ENCODE measurements around the gene PRR35.

- no peak for TF ChIP-seq CTCF (IDR thresholded peaks at IDR 0.05; ENCODE audit: low read depth, low read length, missing input control)
- TF ChIP-seq FOXA1 (IDR thresholded peaks at IDR 0.05) = no peak
- TF ChIP-seq EGR1 (IDR thresholded peaks at IDR 0.05; ENCODE audit: low read depth in 2 of 2) = no peak
- no peak for TF ChIP-seq YY1 (IDR thresholded peaks at IDR 0.05)
- TF ChIP-seq NR2F2 (IDR thresholded peaks at IDR 0.05) = no peak
- no peak for TF ChIP-seq MAX (IDR thresholded peaks at IDR 0.05)
- no peak for TF ChIP-seq TAF1 (conservative IDR thresholded peaks at IDR 0.05)
- no peak for TF ChIP-seq JUND (IDR thresholded peaks at IDR 0.05)
- no peak for TF ChIP-seq ATF3 (IDR thresholded peaks at IDR 0.05)
- TF ChIP-seq ZBTB33 (IDR thresholded peaks at IDR 0.05) = no peak
- TF ChIP-seq RAD21 (IDR thresholded peaks at IDR 0.05) = no peak
Measured at GRCh38 chr16:583470-583814, 23.2 kb downstream of the PRR35 start.
